Left ventricle myocardium inferior (tissue), 1 donor: Measurements from ENCODE around the gene PTPN14. TPM values are rescaled to one million over a fixed set of nuclear protein-coding genes. Genes with fewer than 3 reads are reported as not detected.

Source experiments
- DNase-seq: peaks from one replicate; pipeline ENCODE4 v3.0.0-alpha.2; 2020
- H3K27ac ChIP-seq: fragments of 200-600 bp; replicated peaks from 2 replicates; pipeline ENCODE4 v1.8.0; 2021
- H3K27me3 ChIP-seq: fragments of 200-600 bp; 2 replicates; pipeline ENCODE4 v1.8.0; 2021; ENCODE audit warnings: low read depth
- H3K36me3 ChIP-seq: fragments of 200-600 bp; 2 replicates; pipeline ENCODE4 v1.8.0; 2021
- H3K4me1 ChIP-seq: fragments of 200-600 bp; 2 replicates; pipeline ENCODE4 v1.8.0; 2021
- H3K4me3 ChIP-seq: fragments of 200-600 bp; 2 replicates; pipeline ENCODE4 v1.8.0; 2021; ENCODE audit warnings: mild to moderate bottlenecking, moderate library complexity
- H3K9me3 ChIP-seq: fragments of 200-600 bp; replicated peaks from 2 replicates; pipeline ENCODE4 v1.8.0; 2021
- intact Hi-C: fragments of 100-400 bp; cut with micrococcal nuclease; formaldehyde crosslinking; loops from one replicate; pipeline ENCODE4 v1.11.0; 2022
- total RNA-seq: library from RNA; stranded (reverse); fragmentation: NEBNext Ultra II Directional; extraction: Animal tissue kit (Norgen Biotek cat#: 25700); gene quantifications from one replicate; pipeline ENCODE4 v1.2.1, GENCODE V29; 2021
- TF ChIP-seq, protein P1 (sequence below): fragments of 200-600 bp; IDR thresholded peaks from 2 replicates; pipeline ENCODE4 v1.8.0; 2021; ENCODE audit warnings: antibody characterized with exemption, mild to moderate bottlenecking, borderline replicate concordance
- donor health status: DM: no; HTN: yes; CAD: no; lungs with severe emphysema.

The PTPN14 gene
- total RNA-seq, 1 donor from 2014 or later, result 32.5 TPM

DNA sequence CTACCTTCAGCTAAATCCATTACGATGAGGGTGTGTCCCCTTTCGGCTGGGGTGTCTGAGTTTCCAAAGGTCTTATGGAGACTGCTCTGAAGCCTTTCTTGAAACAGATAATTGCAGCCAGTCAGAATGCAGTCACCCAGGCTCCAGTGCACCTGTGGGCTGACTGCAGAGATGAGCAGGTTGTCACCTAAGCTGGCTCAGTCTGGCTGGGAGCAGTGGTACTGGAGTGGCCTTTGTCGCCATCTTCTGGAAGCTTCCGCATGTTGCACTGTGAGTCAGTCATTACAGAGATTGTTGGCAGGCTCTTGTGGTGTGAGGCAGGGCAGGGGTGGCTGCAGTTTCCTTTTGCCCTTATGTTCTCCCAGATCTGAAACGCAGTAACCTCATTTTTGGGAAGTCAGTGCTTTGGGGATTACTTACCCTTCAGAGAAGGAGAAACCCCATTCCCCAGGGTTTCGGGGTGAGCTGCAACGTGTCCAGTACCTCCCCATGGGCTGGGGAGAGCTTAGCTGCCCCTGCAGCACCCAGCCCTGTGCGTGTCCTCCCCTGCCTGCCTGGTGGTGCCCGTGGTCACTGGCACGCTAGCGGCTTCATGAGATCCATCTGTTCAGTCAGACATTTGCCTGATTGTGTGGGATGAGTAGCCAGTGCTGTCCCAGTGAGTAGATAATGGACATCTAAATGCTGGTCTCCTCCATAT, 222.5 kb downstream of the PTPN14 start:
- H3K27me3 ChIP-seq, result no peaks in the 10 kb centered on the region

DNA sequence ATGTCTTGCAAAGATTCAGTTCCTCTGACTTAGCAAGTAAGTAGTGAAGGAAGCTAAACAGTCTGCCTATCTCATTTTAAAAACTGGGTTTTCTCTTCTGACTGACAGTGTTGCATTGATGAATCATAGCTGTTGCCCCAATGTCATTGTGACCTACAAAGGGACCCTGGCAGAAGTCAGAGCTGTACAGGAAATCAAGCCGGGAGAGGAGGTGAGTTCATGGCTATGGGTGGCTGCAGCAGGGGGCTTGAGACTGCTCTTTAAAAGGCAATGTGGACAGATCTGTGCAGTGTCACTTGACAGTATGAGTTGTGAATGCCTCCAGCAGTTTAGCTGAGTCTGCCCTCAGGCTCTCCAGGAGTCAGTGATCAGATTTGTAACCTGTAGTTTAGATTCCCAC, 223.9 kb downstream of the PTPN14 start:
- H3K27ac ChIP-seq, result peak overlapping the region; percentile 73
- no peak overlapping the region for H3K4me3 ChIP-seq
- H3K36me3 ChIP-seq, result peaks cover 44% of the 10 kb centered on the region
- no peaks in the 10 kb centered on the region for H3K27me3 ChIP-seq
- intact Hi-C loops, result loop anchor here (5.0 kb wide), 1 partner anchor 115 kb away; no protein-coding TSS in a partner anchor
- no peaks in the 10 kb centered on the region for H3K9me3 ChIP-seq
- DNase-seq, result no peak
- H3K4me1 ChIP-seq, result peaks cover 56% of the 10 kb centered on the region
- TF ChIP-seq, protein P1, sequence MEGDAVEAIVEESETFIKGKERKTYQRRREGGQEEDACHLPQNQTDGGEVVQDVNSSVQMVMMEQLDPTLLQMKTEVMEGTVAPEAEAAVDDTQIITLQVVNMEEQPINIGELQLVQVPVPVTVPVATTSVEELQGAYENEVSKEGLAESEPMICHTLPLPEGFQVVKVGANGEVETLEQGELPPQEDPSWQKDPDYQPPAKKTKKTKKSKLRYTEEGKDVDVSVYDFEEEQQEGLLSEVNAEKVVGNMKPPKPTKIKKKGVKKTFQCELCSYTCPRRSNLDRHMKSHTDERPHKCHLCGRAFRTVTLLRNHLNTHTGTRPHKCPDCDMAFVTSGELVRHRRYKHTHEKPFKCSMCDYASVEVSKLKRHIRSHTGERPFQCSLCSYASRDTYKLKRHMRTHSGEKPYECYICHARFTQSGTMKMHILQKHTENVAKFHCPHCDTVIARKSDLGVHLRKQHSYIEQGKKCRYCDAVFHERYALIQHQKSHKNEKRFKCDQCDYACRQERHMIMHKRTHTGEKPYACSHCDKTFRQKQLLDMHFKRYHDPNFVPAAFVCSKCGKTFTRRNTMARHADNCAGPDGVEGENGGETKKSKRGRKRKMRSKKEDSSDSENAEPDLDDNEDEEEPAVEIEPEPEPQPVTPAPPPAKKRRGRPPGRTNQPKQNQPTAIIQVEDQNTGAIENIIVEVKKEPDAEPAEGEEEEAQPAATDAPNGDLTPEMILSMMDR, result no peak

More for the DNA sequence above, 222.5 kb downstream of the PTPN14 start:
- H3K4me3 ChIP-seq, result no peak overlapping the region
- H3K9me3 ChIP-seq, result no peaks in the 10 kb centered on the region
- peak overlapping the region; percentile 73 for H3K27ac ChIP-seq
- peaks cover 34% of the 10 kb centered on the region for H3K36me3 ChIP-seq
- intact Hi-C loops, result loop anchor here (5.0 kb wide), 1 partner anchor 117 kb away; no protein-coding TSS in a partner anchor
- peaks cover 56% of the 10 kb centered on the region for H3K4me1 ChIP-seq
- peak; percentile 73 for DNase-seq
- TF ChIP-seq, protein P1, result peak; percentile 96

DNA sequence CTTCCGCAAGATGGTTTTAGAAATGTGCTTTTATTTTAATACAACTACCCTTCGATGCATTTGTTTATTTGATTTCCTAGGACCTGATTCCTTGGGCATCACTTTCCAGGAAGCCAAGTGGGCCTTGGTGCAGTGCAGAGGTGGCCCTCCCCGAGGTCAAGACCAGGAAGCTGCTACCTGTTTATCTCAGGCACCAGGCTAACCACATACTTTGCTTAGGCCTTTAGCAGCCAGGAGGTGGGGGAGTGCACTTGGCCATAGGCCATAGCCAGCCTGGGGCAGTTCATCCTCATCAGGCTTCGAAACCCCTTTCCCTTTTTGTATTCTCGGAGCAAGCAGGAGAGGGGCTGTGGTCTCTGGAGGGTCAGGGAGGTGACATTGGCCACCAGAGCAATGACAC, 225.0 kb downstream of the PTPN14 start:
- H3K27me3 ChIP-seq, result no peaks in the 10 kb centered on the region
- H3K27ac ChIP-seq, result peak overlapping the region; percentile 73
- H3K36me3 ChIP-seq, result peaks cover 52% of the 10 kb centered on the region
- peaks cover 49% of the 10 kb centered on the region for H3K4me1 ChIP-seq
- H3K9me3 ChIP-seq, result no peaks in the 10 kb centered on the region
- TF ChIP-seq, protein P1, result no peak
- DNase-seq, result no peak
- intact Hi-C loops, result loop anchor here (5.0 kb wide), 1 partner anchor 114 kb away; no protein-coding TSS in a partner anchor
- no peak overlapping the region for H3K4me3 ChIP-seq

- peaks cover 61% of the 10 kb centered on the region for H3K36me3 ChIP-seq
- intact Hi-C loops, result loop anchor here (5.0 kb wide), 1 partner anchor 113 kb away; no protein-coding TSS in a partner anchor
These were observed 226.3 kb downstream of the PTPN14 start for GRCh38 chr1:214324896-214325800.

More at GRCh38 chr1:214324896-214325800, 226.3 kb downstream of the PTPN14 start:
- Histone ChIP-seq H3K4me3 (no peak overlapping the region), H3K27ac (no peak overlapping the region), H3K27me3 (no peaks in the 10 kb centered on the region), H3K4me1 (peaks cover 37% of the 10 kb centered on the region), H3K9me3 (no peaks in the 10 kb centered on the region)
- no peak for DNase-seq
- TF ChIP-seq, protein P1, result no peak
